DND-41 (cell line): ENCODE results near the gene GRIN3B.

Experiments
- ATAC-seq: fragments of 200-7000 bp; cut with Tn5 transposase; 3 replicates; pipeline ENCODE4 v1.9.1; 2021; ENCODE audit warnings: low read depth; ENCODE audit not compliant: insufficient read depth
- DNase-seq: peaks from one replicate; pipeline ENCODE4 v3.0.0-alpha.2; 2020
- H2AFZ ChIP-seq: 2 replicates; pipeline ENCODE4 v1.6.0; 2012; ENCODE audit warnings: low read depth, low read length
- H3K27ac ChIP-seq: 2 replicates; pipeline ENCODE4 v1.5.1; 2012; ENCODE audit warnings: low read length, inconsistent platforms
- H3K27me3 ChIP-seq: fragments of 200-600 bp; sonication (generic); 2 replicates; pipeline ENCODE4 v1.6.0; 2012; ENCODE audit warnings: low read length, mild to moderate bottlenecking, inconsistent platforms; ENCODE audit not compliant: insufficient read depth, poor library complexity
- H3K36me3 ChIP-seq: 2 replicates; pipeline ENCODE4 v1.5.1; 2012; ENCODE audit warnings: low read length, inconsistent platforms; ENCODE audit not compliant: insufficient read depth
- H3K4me1 ChIP-seq: 2 replicates; pipeline ENCODE4 v1.5.1; 2012; ENCODE audit warnings: mild to moderate bottlenecking, low read length; ENCODE audit not compliant: insufficient read depth
- H3K4me2 ChIP-seq: 2 replicates; pipeline ENCODE4 v1.6.0; 2012; ENCODE audit warnings: mild to moderate bottlenecking, moderate library complexity, low read length, inconsistent platforms; ENCODE audit not compliant: insufficient read depth
- H3K4me3 ChIP-seq, 2 experiments: fragments of 200-600 bp in 1 of 2; shearing (Covaris generic) in 1 of 2; 2 replicates each; pipeline ENCODE4 v1.5.1; 2012 to 2016; ENCODE audit warnings: inconsistent platforms in 2 of 2, low read length in 2 of 2, mild to moderate bottlenecking in 2 of 2, low read depth in 1 of 2, moderate library complexity in 1 of 2
- H3K79me2 ChIP-seq: 2 replicates; pipeline ENCODE4 v1.6.0; 2012; ENCODE audit warnings: low read length, inconsistent platforms; ENCODE audit not compliant: insufficient read depth
- H3K9ac ChIP-seq: 2 replicates; pipeline ENCODE4 v1.6.0; 2012; ENCODE audit warnings: low read depth, mild to moderate bottlenecking, inconsistent platforms, low read length, moderate library complexity
- H3K9me3 ChIP-seq: 2 replicates; pipeline ENCODE4 v1.5.1; 2012; ENCODE audit warnings: low read length, moderate library complexity, mild to moderate bottlenecking, inconsistent platforms; ENCODE audit not compliant: insufficient read depth, severe bottlenecking
- H4K20me1 ChIP-seq: 2 replicates; pipeline ENCODE4 v1.6.0; 2012; ENCODE audit warnings: low read length; ENCODE audit not compliant: insufficient read depth
- EZH2 ChIP-seq: IDR thresholded peaks from 3 replicates; pipeline ENCODE4 v1.6.1; 2012; ENCODE audit warnings: borderline replicate concordance, low read depth, mild to moderate bottlenecking, moderate library complexity, low read length, inconsistent platforms; ENCODE audit not compliant: severe bottlenecking
- TF ChIP-seq, protein P1 (sequence below): IDR thresholded peaks from 2 replicates; pipeline ENCODE4 v1.5.1; 2012; ENCODE audit warnings: borderline replicate concordance, low read length, moderate library complexity, mild to moderate bottlenecking; ENCODE audit not compliant: poor library complexity, severe bottlenecking; ENCODE audit errors: extremely low read depth

Gene GRIN3B

DNA sequence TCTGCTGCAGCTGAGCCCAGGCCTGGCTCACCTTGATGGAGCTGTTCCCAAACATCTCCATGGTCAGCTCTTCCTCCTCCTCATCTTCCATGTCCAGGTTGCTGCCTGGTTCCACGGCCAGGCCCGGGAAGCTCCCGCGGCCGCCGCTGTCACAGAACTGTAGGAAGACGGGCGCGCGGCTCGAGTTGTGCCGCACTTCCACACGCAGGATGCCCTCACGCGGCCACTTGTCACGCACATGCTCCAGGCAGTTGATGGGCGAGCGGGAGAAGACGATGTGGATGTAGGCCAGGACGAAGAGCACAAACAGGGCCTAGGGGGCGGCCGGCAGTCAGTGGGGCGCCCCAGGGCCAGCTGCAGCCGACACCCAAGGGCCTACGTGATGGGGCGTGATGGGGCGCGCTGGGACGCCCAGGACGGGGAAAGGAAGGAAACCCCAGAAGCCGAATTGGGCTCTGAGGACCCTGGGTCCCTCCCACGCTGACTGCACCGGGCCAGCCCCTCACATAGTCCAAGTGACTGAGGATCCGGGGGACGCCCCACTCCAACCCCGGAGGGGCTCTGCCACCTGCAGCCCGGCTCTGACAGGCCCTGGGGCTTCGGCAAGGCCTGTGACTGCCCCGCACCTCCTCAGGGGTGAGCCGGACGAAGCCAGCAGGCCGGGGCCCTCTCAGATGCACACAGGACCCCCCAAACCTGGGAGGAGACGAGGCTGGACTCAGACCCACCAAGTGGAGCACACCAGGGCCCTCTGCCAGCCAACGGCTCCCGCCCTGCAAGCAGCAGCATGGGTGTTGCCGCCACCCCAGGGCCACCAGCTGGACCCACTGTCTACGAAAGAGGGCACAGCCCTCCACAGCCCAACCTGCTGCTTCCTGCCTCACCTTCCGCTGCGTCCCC is 14.2 kb downstream of the GRIN3B start:
- Histone ChIP-seq H3K27me3 (no peaks in the 10 kb centered on the region), H2AFZ (no peak overlapping the region), H3K36me3 (peaks cover 92% of the 10 kb centered on the region), H3K4me3 (no peak overlapping the region), H3K4me1 (peaks cover 33% of the 10 kb centered on the region), H4K20me1 (peaks cover 79% of the 10 kb centered on the region), H3K9me3 (no peaks in the 10 kb centered on the region), H3K4me2 (no peak overlapping the region), H3K27ac (no peak overlapping the region), H3K79me2 (peaks cover 66% of the 10 kb centered on the region), H3K9ac (no peak overlapping the region)
- TF ChIP-seq, protein P1, sequence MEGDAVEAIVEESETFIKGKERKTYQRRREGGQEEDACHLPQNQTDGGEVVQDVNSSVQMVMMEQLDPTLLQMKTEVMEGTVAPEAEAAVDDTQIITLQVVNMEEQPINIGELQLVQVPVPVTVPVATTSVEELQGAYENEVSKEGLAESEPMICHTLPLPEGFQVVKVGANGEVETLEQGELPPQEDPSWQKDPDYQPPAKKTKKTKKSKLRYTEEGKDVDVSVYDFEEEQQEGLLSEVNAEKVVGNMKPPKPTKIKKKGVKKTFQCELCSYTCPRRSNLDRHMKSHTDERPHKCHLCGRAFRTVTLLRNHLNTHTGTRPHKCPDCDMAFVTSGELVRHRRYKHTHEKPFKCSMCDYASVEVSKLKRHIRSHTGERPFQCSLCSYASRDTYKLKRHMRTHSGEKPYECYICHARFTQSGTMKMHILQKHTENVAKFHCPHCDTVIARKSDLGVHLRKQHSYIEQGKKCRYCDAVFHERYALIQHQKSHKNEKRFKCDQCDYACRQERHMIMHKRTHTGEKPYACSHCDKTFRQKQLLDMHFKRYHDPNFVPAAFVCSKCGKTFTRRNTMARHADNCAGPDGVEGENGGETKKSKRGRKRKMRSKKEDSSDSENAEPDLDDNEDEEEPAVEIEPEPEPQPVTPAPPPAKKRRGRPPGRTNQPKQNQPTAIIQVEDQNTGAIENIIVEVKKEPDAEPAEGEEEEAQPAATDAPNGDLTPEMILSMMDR, result no peak
- no peak for TF ChIP-seq EZH2
- no peak for DNase-seq
- no peak for ATAC-seq

DNA sequence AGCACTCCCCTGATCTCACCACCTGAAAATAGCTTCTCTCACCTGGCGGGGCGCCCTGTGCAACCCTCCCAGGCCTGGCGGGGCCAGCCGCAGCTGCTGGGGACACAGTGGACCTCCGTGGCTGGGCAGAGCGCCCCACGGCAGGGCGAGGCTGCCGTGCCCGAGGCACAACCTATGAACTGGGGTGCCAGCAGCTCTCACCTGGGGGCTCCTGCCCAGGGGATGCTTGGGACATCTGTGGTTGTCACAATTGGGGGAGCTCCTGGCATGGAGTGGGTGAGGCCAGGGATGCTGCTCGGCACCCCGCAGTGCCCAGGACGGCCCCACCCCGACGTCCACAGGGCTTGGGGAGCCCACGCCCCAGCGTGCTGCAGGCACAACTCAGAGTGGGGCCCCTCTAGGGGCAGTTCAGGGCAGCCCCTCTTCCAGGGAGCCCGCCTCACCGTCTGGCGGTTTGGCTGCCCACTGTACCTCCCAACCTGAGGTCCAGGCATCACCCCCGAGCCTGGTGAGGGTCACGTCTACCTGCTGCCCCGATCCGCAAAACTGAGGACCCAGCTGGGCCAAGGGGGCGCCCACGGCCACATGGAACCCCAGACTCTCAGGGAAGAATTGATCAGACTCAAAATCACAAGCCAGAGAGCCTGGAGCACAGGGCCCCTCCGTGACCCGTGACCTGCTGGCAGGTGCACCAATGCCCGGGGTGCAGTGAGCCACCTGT is 15.0 kb downstream of the GRIN3B start:
- TF ChIP-seq, protein P1, result no peak
- TF ChIP-seq EZH2, result no peak
- H3K9ac ChIP-seq, result no peak overlapping the region
- no peaks in the 10 kb centered on the region for H3K9me3 ChIP-seq
- DNase-seq, result no peak
- ATAC-seq, result no peak
- no peak overlapping the region for H3K4me3 ChIP-seq
- peaks cover 82% of the 10 kb centered on the region for H4K20me1 ChIP-seq
- peaks cover 74% of the 10 kb centered on the region for H3K79me2 ChIP-seq
- H3K27ac ChIP-seq, result no peak overlapping the region
- no peak overlapping the region for H3K4me2 ChIP-seq
- no peaks in the 10 kb centered on the region for H3K27me3 ChIP-seq
- H3K36me3 ChIP-seq, result peaks cover 92% of the 10 kb centered on the region
- H2AFZ ChIP-seq, result no peak overlapping the region
- H3K4me1 ChIP-seq, result peaks cover 41% of the 10 kb centered on the region

DNA sequence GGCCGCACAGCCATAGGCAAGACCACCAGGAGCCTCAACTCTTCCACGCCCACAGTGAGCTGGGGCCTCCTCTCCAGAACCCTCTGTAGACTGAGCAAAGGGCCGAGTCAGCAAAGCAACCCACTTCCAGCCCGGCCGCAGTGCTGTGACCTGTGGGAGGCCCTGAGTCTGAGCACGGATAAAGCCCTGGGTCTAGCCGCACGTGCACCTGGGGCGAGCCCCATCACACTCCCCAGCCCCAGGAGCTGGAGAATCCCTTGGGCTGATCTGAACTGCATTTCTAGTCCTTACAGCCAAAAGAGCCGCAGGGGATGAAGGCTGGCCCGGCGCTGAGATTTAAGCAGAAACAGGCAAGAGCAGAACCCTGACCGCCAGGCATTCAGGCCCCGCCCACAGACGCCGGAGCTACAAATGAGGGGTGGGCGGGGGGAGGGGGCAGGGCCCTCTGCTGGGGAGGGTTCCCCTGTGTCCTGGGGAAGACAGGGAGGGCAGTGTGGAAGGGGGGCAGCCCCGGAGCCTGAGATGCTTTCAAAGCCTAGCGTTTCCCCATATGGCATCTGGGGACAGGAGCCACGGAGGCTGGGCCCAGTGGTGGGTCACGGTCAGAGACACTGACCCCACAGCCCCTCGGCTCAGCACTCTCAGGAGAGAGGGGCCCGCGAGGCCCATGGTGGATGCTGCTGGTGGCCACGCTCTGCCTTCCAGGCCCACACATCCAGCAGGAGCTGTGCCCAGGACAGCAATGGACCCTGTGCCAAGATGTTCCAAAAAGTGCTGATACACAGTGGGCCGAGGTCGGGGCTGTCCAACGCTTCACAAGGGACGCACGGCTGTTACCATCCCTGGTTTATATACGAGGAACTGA is 15.8 kb downstream of the GRIN3B start:
- Histone ChIP-seq H3K36me3 (peaks cover 90% of the 10 kb centered on the region), H3K27ac (no peak overlapping the region), H4K20me1 (peaks cover 86% of the 10 kb centered on the region), H3K79me2 (peaks cover 82% of the 10 kb centered on the region), H3K9ac (no peak overlapping the region), H2AFZ (no peak overlapping the region), H3K4me2 (peak overlapping the region; percentile 91; the same call in 1 of the 2 replicates), H3K4me3 (no peak overlapping the region), H3K9me3 (no peaks in the 10 kb centered on the region), H3K27me3 (no peaks in the 10 kb centered on the region), H3K4me1 (peaks cover 41% of the 10 kb centered on the region)
- ATAC-seq, result no peak
- DNase-seq, result no peak
- TF ChIP-seq, protein P1, result no peak
- no peak for TF ChIP-seq EZH2
